Ovary (tissue), 9 donors: Measurements from ENCODE around the gene FGGY. TPM values are rescaled to one million over a fixed set of nuclear protein-coding genes. Genes with fewer than 3 reads are reported as not detected.

ENCODE experiments used
- DNase-seq, 5 donors: peaks; one replicate each; pipeline ENCODE4 v3.0.0-alpha.2; 2019 to 2020
- H3K27ac ChIP-seq, 2 donors: fragments of 200-600 bp; one replicate each; pipeline versions ENCODE4 v1.5.1 to v1.8.0; 2019 to 2022
- H3K27me3 ChIP-seq: fragments of 200-600 bp; one replicate; pipeline ENCODE4 v1.8.0; 2022
- H3K36me3 ChIP-seq: fragments of 200-600 bp; sonication (generic); one replicate; pipeline ENCODE4 v1.5.1; 2019
- H3K4me1 ChIP-seq: one replicate; pipeline ENCODE4 v1.8.1; 2013; ENCODE audit warnings: mild to moderate bottlenecking, moderate library complexity; ENCODE audit not compliant: insufficient read depth
- H3K4me3 ChIP-seq: fragments of 200-600 bp; sonication (generic); one replicate; pipeline ENCODE4 v1.5.1; 2017
- H3K9me3 ChIP-seq, 2 donors: fragments of 200-600 bp in 1 of 2; sonication (generic) in 1 of 2; one replicate each; pipeline versions ENCODE4 v1.5.1 to v1.8.1; 2013 to 2019; ENCODE audit warnings: mild to moderate bottlenecking in 1 of 2, moderate library complexity in 1 of 2
- EP300 ChIP-seq: sonication (generic); formaldehyde crosslinking; IDR thresholded peaks from one replicate; pipeline ENCODE4 v1.6.1; 2017; ENCODE audit warnings: antibody characterized with exemption
- POLR2A ChIP-seq: fragments of 450-650 bp; IDR thresholded peaks from one replicate; pipeline ENCODE4 v1.6.1; 2017; ENCODE audit warnings: antibody characterized with exemption, mild to moderate bottlenecking, moderate library complexity
- WGBS, 3 donors: extraction: QIAGEN DNeasy Blood & Tissue Kit in 1 of 3; methylation state at CpG; one replicate each; pipeline versions ENCODE4 v1.1.5 to v1.1.7; 2013 to 2017; 5-methylcytosine and 5-hydroxymethylcytosine counted together
- intact Hi-C, 4 donors: fragments of 100-400 bp; cut with DNase I; formaldehyde crosslinking; loops; one replicate each; pipeline versions ENCODE4 v1.11.0 to v1.15.1; 2022 to 2023
- polyA plus RNA-seq, 2 donors: library from polyadenylated mRNA; stranded (reverse); fragments of 200-250 nt in 1 of 2; fragments of 350-450 nt in 1 of 2; fragmentation: Illumina TruSeq in 1 of 2; extraction: RNeasy Lipid Tissue Mini Kit (QIAGEN cat#74804) in 1 of 2; gene quantifications; one replicate each; pipeline ENCODE4 v1.2.3, GENCODE V29; 2013 to 2014
- total RNA-seq, 7 donors: library from RNA; depleted of rRNA in 2 of 7; stranded (reverse); fragments of >200 nt in 2 of 7; fragmentation: NEBNext Ultra II Directional in 3 of 7; extraction: Animal tissue kit (Norgen Biotek cat#: 25700) in 3 of 7; gene quantifications; one replicate each; pipeline versions ENCODE4 v1.1.0 to v1.2.4, GENCODE V29; 2016 to 2023
- TF ChIP-seq, protein P1 (sequence below), 3 donors: fragments of 450-650 bp in 2 of 3; fragments of 200-600 bp in 1 of 3; IDR thresholded peaks; one replicate each; pipeline versions ENCODE4 v1.5.1 to v1.8.0; 2016 to 2022; ENCODE audit warnings: antibody characterized with exemption in 3 of 3, mild to moderate bottlenecking in 1 of 3
- donor health status: DM: no; HTN: no; CAD: no; lungs with moderate emphysema.
- donor health status: DM: no; HTN: no; CAD: no.
- donor health status: Bipolar disorder and iron deficiency.
- donor health status: DM: yes; HTN: yes; CAD: no.
- donor health status: DM: no; HTN: no; CAD: no.
- donor health status: DM: yes; HTN: yes; CAD: no.

The FGGY gene
- total and polyA plus RNA-seq, 9 donors, result 7.9 to 62.0 (median 44.7) TPM

DNA sequence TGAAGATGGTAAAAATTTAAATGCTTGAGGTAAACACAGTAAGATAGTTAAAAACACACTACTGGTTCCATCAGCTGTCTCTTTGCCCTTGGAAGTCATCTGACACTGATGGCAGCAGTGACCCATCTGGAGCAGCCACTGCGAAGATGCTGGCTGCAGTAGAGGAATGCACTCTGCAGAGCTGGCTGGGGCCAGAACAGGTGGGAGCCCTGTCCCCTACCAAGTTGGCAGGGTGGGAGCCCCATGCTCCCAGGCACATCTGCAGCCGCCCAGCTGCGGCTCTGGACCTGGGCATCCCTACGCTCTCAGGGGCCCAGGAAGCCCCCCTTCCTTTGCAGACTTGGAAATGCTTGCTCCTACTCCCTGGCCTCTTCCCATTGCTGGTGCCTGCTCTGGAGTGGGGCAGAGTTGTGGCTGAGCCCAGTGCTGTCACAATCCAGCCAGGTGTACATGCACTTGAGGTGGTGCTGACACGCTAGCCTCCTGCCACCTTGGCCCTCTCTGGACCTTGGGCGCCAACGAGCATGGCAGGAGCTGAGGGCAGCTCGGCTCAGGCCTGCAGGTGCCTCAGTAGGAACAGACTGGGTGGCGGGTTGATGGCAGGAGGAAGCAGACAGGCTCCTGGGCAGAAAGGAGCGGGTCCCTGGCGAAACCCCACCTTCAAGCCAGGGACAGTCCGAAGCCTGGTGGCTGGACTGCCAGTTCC, 227.0 kb downstream of the FGGY start:
- Histone ChIP-seq H3K4me3 (no peak overlapping the region), H3K36me3 (no peaks in the 10 kb centered on the region), H3K27ac (no peak overlapping the region), H3K9me3 (no peaks in the 10 kb centered on the region), H3K27me3 (no peaks in the 10 kb centered on the region), H3K4me1 (peaks cover 2% of the 10 kb centered on the region)
- no peak for TF ChIP-seq POLR2A
- TF ChIP-seq EP300, result no peak
- TF ChIP-seq, protein P1, sequence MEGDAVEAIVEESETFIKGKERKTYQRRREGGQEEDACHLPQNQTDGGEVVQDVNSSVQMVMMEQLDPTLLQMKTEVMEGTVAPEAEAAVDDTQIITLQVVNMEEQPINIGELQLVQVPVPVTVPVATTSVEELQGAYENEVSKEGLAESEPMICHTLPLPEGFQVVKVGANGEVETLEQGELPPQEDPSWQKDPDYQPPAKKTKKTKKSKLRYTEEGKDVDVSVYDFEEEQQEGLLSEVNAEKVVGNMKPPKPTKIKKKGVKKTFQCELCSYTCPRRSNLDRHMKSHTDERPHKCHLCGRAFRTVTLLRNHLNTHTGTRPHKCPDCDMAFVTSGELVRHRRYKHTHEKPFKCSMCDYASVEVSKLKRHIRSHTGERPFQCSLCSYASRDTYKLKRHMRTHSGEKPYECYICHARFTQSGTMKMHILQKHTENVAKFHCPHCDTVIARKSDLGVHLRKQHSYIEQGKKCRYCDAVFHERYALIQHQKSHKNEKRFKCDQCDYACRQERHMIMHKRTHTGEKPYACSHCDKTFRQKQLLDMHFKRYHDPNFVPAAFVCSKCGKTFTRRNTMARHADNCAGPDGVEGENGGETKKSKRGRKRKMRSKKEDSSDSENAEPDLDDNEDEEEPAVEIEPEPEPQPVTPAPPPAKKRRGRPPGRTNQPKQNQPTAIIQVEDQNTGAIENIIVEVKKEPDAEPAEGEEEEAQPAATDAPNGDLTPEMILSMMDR (IDR thresholded peaks at IDR 0.05), result no peak
- no peak for DNase-seq
- intact Hi-C loops, result loop anchor here in 1 of 4 donors (10.0 kb wide), 1 partner anchor 161 kb away; no protein-coding TSS in a partner anchor
- WGBS, 3 donors, result 95 to 96% (median 95%) methylated on average over 11 to 12 of the region's 12 CpGs

DNA sequence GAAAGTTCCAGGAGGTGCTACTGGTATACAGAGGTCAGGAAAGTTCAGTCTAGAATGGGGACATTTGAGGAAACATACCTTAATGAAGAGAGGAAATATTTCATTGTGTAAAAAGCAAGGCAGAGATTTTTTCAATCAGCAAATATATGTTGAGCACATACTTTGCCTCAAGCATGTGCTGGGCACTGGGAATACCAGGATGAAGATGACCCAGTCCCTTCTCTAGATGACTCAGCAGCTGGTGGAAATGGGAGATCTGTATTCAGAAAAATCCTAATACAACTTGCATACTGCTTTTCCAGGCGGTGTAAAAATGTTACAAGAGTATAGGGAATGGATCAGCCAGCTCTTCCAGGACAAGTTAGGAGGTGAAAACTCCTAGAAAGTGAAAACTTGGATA, 229.3 kb downstream of the FGGY start:
- 81 to 93% (median 92%) methylated on average over 1 of the region's 1 CpG for WGBS, 3 donors
- TF ChIP-seq EP300, result no peak
- TF ChIP-seq, protein P1 (IDR thresholded peaks at IDR 0.05), result no peak
- TF ChIP-seq POLR2A, result no peak

DNA sequence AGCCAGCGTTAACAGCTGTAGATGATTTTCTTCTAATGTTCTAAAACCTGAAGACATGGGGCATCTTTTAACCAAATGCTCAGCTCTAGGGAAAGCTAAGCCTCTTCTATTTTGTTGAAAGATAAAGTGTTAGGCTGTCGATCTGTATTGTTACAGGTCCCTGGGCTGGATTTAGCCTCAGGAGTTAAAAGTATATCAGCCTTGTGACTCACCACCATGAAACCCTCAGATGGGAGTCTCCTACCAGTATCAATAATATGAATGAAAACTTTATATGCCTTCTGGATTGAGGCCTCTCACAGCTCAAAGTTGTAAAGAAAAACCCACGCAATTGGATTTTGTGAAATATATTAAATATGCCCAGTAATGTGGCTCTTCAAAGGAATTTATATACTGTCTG, 231.6 kb downstream of the FGGY start:
- no peak for DNase-seq
- Histone ChIP-seq H3K4me1 (no peaks in the 10 kb centered on the region), H3K4me3 (no peak overlapping the region), H3K36me3 (no peaks in the 10 kb centered on the region), H3K27ac (no peak overlapping the region), H3K27me3 (no peaks in the 10 kb centered on the region), H3K9me3 (no peaks in the 10 kb centered on the region)
- TF ChIP-seq, protein P1 (IDR thresholded peaks at IDR 0.05), result no peak
- TF ChIP-seq EP300, result no peak
- no peak for TF ChIP-seq POLR2A
- intact Hi-C loops, result loop anchor here in 2 of 4 donors (5.0 to 10.0 kb wide), 2 partner anchors 34 to 156 kb away; no protein-coding TSS in a partner anchor
- 85 to 97% (median 96%) methylated on average over 3 of the region's 3 CpGs for WGBS, 3 donors

More for the DNA sequence above, 229.3 kb downstream of the FGGY start:
- DNase-seq, result no peak
- H3K4me3 ChIP-seq, result no peak overlapping the region
- intact Hi-C loops, result loop anchor here in 2 of 4 donors (5.0 to 10.0 kb wide), 2 partner anchors 36 to 159 kb away; no protein-coding TSS in a partner anchor
- H3K27me3 ChIP-seq, result no peaks in the 10 kb centered on the region
- no peaks in the 10 kb centered on the region for H3K36me3 ChIP-seq
- H3K9me3 ChIP-seq, result no peaks in the 10 kb centered on the region
- no peaks in the 10 kb centered on the region for H3K4me1 ChIP-seq
- H3K27ac ChIP-seq, result no peak overlapping the region

DNA sequence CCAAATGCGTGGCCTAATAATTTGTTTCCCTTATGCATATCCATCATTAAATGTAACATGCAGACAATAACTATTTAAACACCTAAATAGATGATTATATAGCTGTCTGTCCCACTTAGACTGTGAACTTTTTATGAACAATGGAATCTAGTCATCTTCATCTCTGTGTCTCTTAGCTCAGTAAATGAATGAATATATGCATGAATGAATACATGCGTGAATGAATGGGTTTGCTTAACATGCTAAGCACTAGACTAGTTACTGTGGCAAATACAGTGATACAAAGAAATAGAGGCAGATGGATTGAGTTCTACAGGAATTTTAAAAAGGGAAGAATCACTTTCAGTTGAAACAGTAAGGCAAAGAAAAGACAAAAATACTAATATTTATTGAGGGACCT, 232.0 kb downstream of the FGGY start:
- H3K4me3 ChIP-seq, result no peak overlapping the region
- H3K36me3 ChIP-seq, result no peaks in the 10 kb centered on the region
- H3K27ac ChIP-seq, result no peak overlapping the region
- WGBS, 3 donors, result 96 to 98% (median 97%) methylated on average over 2 of the region's 2 CpGs
- DNase-seq, result no peak
- no peaks in the 10 kb centered on the region for H3K4me1 ChIP-seq
- intact Hi-C loops, result loop anchor here in 2 of 4 donors (5.0 to 10.0 kb wide), 2 partner anchors 33 to 156 kb away; no protein-coding TSS in a partner anchor
- TF ChIP-seq POLR2A (no peak), EP300 (no peak)
- TF ChIP-seq, protein P1 (IDR thresholded peaks at IDR 0.05), result no peak
- H3K27me3 ChIP-seq, result no peaks in the 10 kb centered on the region
- no peaks in the 10 kb centered on the region for H3K9me3 ChIP-seq
